Immature natural killer cell (primary cell): ENCODE data around the gene ATOH8. TPM values are rescaled to one million over a fixed set of nuclear protein-coding genes. Genes with fewer than 3 reads are reported as not detected.
"Not testable (repeated sequence)": the region's sequence is repeated elsewhere in the genome, so short reads cannot be mapped to it uniquely, and the experiment has no call there.

Experiments used
- DNase-seq, 3 donors: peaks; one replicate each; pipeline ENCODE4 v3.0.0; 2022; ENCODE audit warnings: mixed read lengths in 1 of 3
- H3K27ac Mint-ChIP-seq, 6 donors: one replicate each; pipeline ENCODE4 v1.8.0; 2020; ENCODE audit warnings: mixed read lengths in 6 of 6, mild to moderate bottlenecking in 5 of 6, inconsistent platforms in 4 of 6, moderate library complexity in 3 of 6
- H3K27me3 Mint-ChIP-seq, 3 donors: one replicate each; pipeline ENCODE4 v1.8.0; 2020 to 2021; ENCODE audit warnings: low read depth in 3 of 3, mild to moderate bottlenecking in 3 of 3, mixed read lengths in 3 of 3, moderate library complexity in 3 of 3, inconsistent platforms in 1 of 3
- H3K36me3 Mint-ChIP-seq, 3 donors: one replicate each; pipeline ENCODE4 v1.8.0; 2020; ENCODE audit warnings: mixed read lengths in 3 of 3, inconsistent platforms in 2 of 3, mild to moderate bottlenecking in 2 of 3
- H3K4me1 Mint-ChIP-seq, 2 donors: one replicate each; pipeline ENCODE4 v1.8.0; 2020; ENCODE audit warnings: inconsistent platforms in 2 of 2, mild to moderate bottlenecking in 2 of 2, mixed read lengths in 2 of 2, moderate library complexity in 1 of 2
- H3K4me3 Mint-ChIP-seq, 5 donors: one replicate each; pipeline ENCODE4 v1.8.0; 2020; ENCODE audit warnings: mild to moderate bottlenecking in 5 of 5, mixed read lengths in 5 of 5, inconsistent platforms in 3 of 5, moderate library complexity in 3 of 5
- H3K9me3 Mint-ChIP-seq, 6 donors: one replicate each; pipeline ENCODE4 v1.8.0; 2020; ENCODE audit warnings: mild to moderate bottlenecking in 6 of 6, mixed read lengths in 6 of 6, inconsistent platforms in 4 of 6, moderate library complexity in 3 of 6
- polyA plus RNA-seq, 3 donors: library from polyadenylated mRNA; unstranded; fragments of 300-500 nt; fragmentation: Illumina TruSeq; gene quantifications; one replicate each; pipeline ENCODE4 v1.2.3, GENCODE V29; 2021

The ATOH8 gene
- polyA plus RNA-seq, 3 donors from 2014 or later, result not detected

- Mint-ChIP-seq H3K36me3 (no peaks in the 10 kb centered on the region), H3K4me1 (no peaks in the 10 kb centered on the region), H3K4me3 (no peak overlapping the region), H3K27me3 (peaks cover 2 to 7% (median 3%) of the 10 kb centered on the region in 3 donors), H3K9me3 (no peaks in the 10 kb centered on the region), H3K27ac (no peak overlapping the region)
- DNase-seq, result no peak
Observed at GRCh38 chr2:85812094-85812735, 58.4 kb downstream of the ATOH8 start.

GRCh38 chr2:85813211-85813981 is 59.6 kb downstream of the ATOH8 start:
- no peaks in the 10 kb centered on the region for H3K36me3 Mint-ChIP-seq
- no peaks in the 10 kb centered on the region for H3K9me3 Mint-ChIP-seq
- peak overlapping the region in 1 of 6 donors; percentile 1 for H3K27ac Mint-ChIP-seq
- no peaks in the 10 kb centered on the region for H3K4me1 Mint-ChIP-seq
- H3K27me3 Mint-ChIP-seq, result peaks cover 2 to 9% (median 4%) of the 10 kb centered on the region in 3 donors
- H3K4me3 Mint-ChIP-seq, result no peak overlapping the region
- DNase-seq, result no peak

GRCh38 chr2:85813982-85814801 is 60.4 kb downstream of the ATOH8 start:
- H3K36me3 Mint-ChIP-seq, result no peaks in the 10 kb centered on the region
- H3K4me3 Mint-ChIP-seq, result no peak overlapping the region
- peaks cover 2 to 9% (median 6%) of the 10 kb centered on the region in 3 donors for H3K27me3 Mint-ChIP-seq
- H3K27ac Mint-ChIP-seq, result peak overlapping the region in 1 of 6 donors; percentile 60
- no peaks in the 10 kb centered on the region for H3K9me3 Mint-ChIP-seq
- H3K4me1 Mint-ChIP-seq, result no peaks in the 10 kb centered on the region
- peak; percentile 74 to 79 (median 78) for DNase-seq

- Mint-ChIP-seq H3K27ac (no peak overlapping the region), H3K9me3 (no peaks in the 10 kb centered on the region), H3K4me3 (no peak overlapping the region), H3K27me3 (peaks cover 2 to 9% (median 6%) of the 10 kb centered on the region in 3 donors), H3K36me3 (no peaks in the 10 kb centered on the region), H3K4me1 (no peaks in the 10 kb centered on the region)
- no peak for DNase-seq
Observed at GRCh38 chr2:85814802-85815550, 61.2 kb downstream of the ATOH8 start.

- Mint-ChIP-seq H3K27me3 (peaks cover 2 to 9% (median 3%) of the 10 kb centered on the region in 3 donors), H3K9me3 (no peaks in the 10 kb centered on the region), H3K4me1 (no peaks in the 10 kb centered on the region), H3K4me3 (no peak overlapping the region), H3K36me3 (no peaks in the 10 kb centered on the region), H3K27ac (no peak overlapping the region)
- DNase-seq, result no peak
Observed at GRCh38 chr2:85819811-85820510, 66.2 kb downstream of the ATOH8 start.

- Mint-ChIP-seq H3K4me1 (peaks cover 7 to 9% of the 10 kb centered on the region in 2 donors), H3K27ac (no peak overlapping the region), H3K36me3 (no peaks in the 10 kb centered on the region), H3K27me3 (peaks cover 2 to 12% (median 6%) of the 10 kb centered on the region in 3 donors), H3K4me3 (no peak overlapping the region), H3K9me3 (no peaks in the 10 kb centered on the region)
- no peak for DNase-seq
Observed at GRCh38 chr2:85822766-85823165, 69.0 kb downstream of the ATOH8 start.

- Mint-ChIP-seq H3K27ac (no peak overlapping the region), H3K27me3 (peaks cover 2 to 11% (median 4%) of the 10 kb centered on the region in 3 donors), H3K36me3 (no peaks in the 10 kb centered on the region), H3K4me1 (peaks cover 7 to 14% of the 10 kb centered on the region in 2 donors), H3K4me3 (no peak overlapping the region), H3K9me3 (no peaks in the 10 kb centered on the region)
- no peak for DNase-seq
Observed at GRCh38 chr2:85823951-85824350, 70.2 kb downstream of the ATOH8 start.

GRCh38 chr2:85826990-85827878 is 73.4 kb downstream of the ATOH8 start:
- H3K4me3 Mint-ChIP-seq, result peak overlapping the region in 1 of 5 donors; percentile 48
- DNase-seq, result peak; percentile 77 to 82 (median 78)
- no peaks in the 10 kb centered on the region for H3K36me3 Mint-ChIP-seq
- H3K4me1 Mint-ChIP-seq, result peaks cover 13 to 24% of the 10 kb centered on the region in 2 donors
- peaks cover 2 to 7% (median 4%) of the 10 kb centered on the region in 3 donors for H3K27me3 Mint-ChIP-seq
- peak overlapping the region in 5 of 6 donors; percentile 45 to 87 (median 78) for H3K27ac Mint-ChIP-seq
- no peaks in the 10 kb centered on the region for H3K9me3 Mint-ChIP-seq

- H3K27ac Mint-ChIP-seq, result peak overlapping the region in 5 of 6 donors; percentile 45 to 87 (median 78)
- no peaks in the 10 kb centered on the region for H3K36me3 Mint-ChIP-seq
- DNase-seq, result no peak
- peaks cover 16 to 24% of the 10 kb centered on the region in 2 donors for H3K4me1 Mint-ChIP-seq
- no peaks in the 10 kb centered on the region for H3K9me3 Mint-ChIP-seq
- peak overlapping the region in 1 of 5 donors; percentile 48 for H3K4me3 Mint-ChIP-seq
- H3K27me3 Mint-ChIP-seq, result peaks cover 2 to 4% (median 2%) of the 10 kb centered on the region in 3 donors
Observed at GRCh38 chr2:85827879-85828569, 74.2 kb downstream of the ATOH8 start.

GRCh38 chr2:85828725-85829124 is 74.9 kb downstream of the ATOH8 start:
- Mint-ChIP-seq H3K27ac (peak overlapping the region in 2 of 6 donors; percentile 35 to 78), H3K36me3 (no peaks in the 10 kb centered on the region), H3K4me1 (peaks cover 19 to 24% of the 10 kb centered on the region in 2 donors), H3K27me3 (peaks cover 2 to 4% (median 2%) of the 10 kb centered on the region in 3 donors), H3K9me3 (no peaks in the 10 kb centered on the region), H3K4me3 (no peak overlapping the region)
- DNase-seq, result no peak

GRCh38 chr2:85829394-85829793 is 75.6 kb downstream of the ATOH8 start:
- not testable (repeated sequence) for H3K9me3 Mint-ChIP-seq, H3K4me3 Mint-ChIP-seq, DNase-seq, H3K27me3 Mint-ChIP-seq, H3K36me3 Mint-ChIP-seq
- Mint-ChIP-seq H3K4me1 (peaks cover 19 to 24% of the 10 kb centered on the region in 2 donors), H3K27ac (peak overlapping the region in 1 of 6 donors; percentile 27)
